NCI-H2107 treated with DMSO at 0.1 percent for 48 hours (cell line): Measurements from ENCODE around the gene HTR3A.

Experiments
- DNase-seq: peaks from one replicate; lab custom pipeline; 2025; ENCODE audit not compliant: unreplicated experiment; lab: John Stamatoyannopoulos, UW

Gene HTR3A

GRCh38 chr11:114016986-114017385, 42.1 kb downstream of the HTR3A start:
- no peak for DNase-seq

- no peak for DNase-seq
Measured at GRCh38 chr11:114017723-114018122, 42.8 kb downstream of the HTR3A start.

- DNase-seq: no peak
Measured at GRCh38 chr11:114019046-114019445, 44.1 kb downstream of the HTR3A start.

DNA sequence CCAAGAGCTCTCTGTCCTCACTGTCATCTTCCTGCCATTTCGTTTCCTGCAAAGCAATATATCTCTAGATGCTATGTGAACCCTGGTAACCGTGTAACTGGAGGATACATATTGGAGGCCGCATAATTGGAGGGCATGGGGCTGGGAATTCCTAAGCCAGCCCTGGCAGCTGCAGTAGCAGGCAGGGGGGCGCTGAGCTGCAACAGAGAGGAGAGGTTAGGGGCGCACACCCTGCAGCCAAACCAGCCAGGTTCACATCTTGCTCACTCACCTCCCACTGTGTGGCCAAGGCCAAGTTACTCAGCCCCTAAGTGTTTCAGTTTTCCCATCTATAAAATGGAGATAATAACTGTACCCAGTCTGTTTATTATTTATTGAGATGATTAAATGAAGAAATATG, 44.7 kb downstream of the HTR3A start:
- no peak for DNase-seq

- no peak for DNase-seq
Measured at GRCh38 chr11:114025329-114025907, 50.5 kb downstream of the HTR3A start.

DNA sequence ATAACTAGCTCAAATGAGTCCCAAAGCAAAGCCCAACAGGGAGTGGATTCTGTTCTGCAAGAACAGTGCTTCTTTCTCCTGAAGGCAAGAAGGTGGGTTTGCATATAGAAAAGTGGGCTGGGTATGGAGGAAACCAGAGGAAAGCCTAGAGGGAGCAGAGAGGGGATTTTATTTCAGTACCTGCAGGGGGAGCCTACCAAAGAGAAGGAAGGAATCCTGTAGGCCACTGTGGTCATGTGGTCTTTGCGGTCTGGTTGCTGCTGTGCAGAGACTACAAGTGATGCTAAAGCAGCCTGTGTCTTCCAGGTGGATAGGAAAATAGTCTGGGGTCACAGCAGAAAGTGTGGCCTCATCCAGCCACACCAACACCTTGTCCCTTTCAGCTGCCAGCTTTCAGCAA, 51.4 kb downstream of the HTR3A start:
- peak; percentile 11 for DNase-seq

DNA sequence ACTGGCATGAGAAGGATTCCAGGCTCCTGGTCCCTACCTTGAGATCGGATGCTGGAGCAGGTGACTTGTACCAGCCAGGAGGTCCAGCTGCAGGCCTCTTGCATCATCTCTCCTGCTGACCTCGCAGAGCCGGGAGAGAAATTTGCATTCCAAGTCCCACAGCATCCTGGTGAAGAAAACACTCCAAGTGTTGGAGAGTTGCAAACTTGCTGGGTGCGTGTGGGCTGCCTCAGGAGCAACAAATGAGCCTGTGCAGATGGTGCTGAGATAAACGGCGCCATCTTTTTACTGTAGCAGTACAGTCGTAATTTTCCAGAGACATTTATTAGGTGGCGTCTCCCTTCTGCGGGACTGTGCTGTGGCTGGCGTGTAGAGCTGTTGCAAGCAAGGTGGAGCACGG, 52.5 kb downstream of the HTR3A start:
- no peak for DNase-seq

GRCh38 chr11:114027926-114028325, 53.0 kb downstream of the HTR3A start:
- DNase-seq: no peak

DNA sequence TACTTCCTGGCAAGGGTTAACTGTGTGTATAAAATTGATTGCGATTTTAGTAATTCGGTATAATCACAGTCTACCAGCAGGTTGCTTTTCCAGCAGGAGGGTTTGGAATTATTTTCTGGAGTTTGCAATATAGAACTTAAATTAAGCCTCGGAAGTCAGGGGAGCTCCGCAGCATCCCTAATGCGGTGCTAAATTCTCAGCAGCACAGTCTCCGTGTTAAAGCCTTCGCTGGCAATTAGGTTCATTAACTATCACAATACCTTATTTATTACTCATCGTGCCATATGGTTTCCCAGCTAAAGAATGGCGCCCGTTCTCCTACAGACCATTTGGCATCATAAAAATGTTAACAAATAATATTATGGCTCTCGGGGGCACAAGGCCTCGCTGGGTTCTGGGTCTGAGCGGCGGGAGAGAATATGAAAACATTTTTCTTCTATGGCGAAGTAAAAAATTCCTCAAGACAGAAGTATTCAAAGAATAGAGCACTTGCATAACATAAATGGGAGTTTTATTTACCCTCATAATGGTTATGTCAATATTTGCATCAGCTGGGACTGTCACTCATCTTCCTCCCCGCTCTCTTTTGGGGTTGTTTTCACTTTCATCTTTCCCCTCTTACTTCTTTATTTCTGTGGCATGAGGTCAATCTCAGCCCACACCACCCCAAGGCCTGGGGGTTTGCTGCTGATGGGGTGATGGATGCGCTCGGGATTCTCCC, 56.5 kb downstream of the HTR3A start:
- DNase-seq: no peak

GRCh38 chr11:114031967-114032320, 57.0 kb downstream of the HTR3A start:
- DNase-seq: no peak

DNA sequence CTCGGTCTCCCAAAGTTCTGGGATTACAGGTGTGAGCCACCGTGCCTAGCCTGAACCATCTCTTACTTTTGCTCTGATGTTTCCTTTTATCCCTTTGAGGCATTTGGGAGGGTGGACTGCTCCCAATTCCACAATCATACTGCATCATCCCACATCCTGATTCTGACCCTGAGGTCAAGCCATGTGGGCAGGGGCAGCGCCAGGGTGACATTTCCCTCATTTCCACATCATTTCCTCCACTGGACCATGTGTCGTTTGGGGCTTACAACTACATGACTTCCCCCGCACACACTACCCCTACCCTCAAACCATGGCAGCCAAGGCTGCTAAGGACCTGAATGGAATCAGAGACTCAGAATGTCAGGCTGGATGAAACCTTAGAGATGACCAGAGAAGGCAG, 58.2 kb downstream of the HTR3A start:
- DNase-seq: no peak

DNA sequence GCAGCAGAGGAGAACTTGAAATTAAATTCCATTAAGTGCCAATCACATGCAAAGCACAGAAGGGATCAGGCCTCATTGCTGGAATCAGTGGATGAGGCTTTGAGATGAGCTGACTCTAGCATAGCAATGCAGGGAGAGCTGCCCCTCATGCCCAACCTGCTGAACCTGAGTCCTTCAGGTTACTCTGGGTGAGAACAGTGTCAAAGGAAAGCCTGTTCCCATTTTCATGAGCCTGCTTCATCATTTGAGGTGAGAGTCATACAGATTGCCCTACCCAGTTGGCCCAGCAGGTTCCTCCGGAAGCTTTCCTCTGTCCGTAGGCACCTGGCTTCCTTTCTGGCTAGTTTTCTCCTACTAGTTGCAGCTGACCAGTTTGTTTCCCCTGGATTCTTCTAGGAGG, 58.7 kb downstream of the HTR3A start:
- DNase-seq: no peak

- DNase-seq: no peak
Measured at GRCh38 chr11:114034956-114035355, 60.0 kb downstream of the HTR3A start.

DNA sequence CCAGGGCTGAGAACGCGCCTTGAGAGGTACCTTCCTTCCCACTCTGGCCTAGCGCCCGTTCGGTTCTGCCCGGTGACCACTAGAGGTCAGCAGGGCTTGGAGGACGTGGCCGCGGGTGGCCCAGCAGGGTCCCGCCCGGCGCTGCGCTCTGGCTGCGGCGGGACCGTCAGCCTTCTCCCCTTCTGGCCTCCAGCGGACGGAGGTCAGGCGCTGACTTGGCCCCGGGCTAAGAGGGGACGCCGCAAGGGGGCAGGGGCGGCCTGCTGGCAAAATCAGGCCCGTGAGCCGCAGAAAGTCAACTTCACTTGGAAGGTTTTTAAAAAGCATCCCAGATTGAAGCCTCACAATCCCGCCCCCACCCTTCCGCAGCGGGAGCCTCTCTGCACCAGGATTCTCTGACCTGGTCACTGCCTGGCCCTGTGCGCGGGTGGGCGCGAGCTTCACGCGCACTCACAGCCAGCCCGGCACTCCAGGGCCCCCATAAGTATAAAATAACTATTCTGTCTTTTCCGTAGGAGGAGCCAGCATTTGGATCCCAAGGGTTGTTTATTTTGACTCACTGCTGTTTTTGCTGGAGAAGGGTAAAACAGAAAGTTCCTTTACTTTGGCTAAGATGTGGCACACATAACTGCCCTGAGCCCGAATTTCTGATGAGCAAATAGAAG, 61.4 kb downstream of the HTR3A start:
- DNase-seq: peak; percentile 6

DNA sequence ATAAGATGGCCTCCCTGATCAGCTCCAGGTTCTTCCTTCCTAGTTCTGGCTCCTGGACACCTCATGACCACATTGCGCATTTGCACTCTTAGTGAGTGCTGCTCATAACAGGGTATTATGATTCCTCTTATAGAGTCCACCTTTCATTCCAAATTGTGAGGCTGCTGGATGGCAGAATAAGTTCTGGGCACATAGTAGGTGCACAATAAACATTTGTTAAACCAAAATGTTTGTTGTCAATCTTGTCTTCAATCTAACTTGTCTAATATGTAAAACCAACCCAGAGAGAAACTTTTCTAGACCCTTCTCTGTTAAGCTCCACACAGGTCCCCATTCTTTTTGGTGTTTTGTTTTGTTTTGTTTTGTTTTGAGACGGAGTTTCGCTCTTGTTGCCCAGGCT, 62.0 kb downstream of the HTR3A start:
- no peak for DNase-seq

- DNase-seq: no peak
Measured at GRCh38 chr11:114039551-114039950, 64.6 kb downstream of the HTR3A start.
